GM19351 (cell line): ENCODE data around the gene CEBPB.
"Not testable (repeated sequence)": the region's sequence is repeated elsewhere in the genome, so short reads cannot be mapped to it uniquely, and the experiment has no call there.

Experiments used
- ATAC-seq: cut with Tn5 transposase; IDR thresholded peaks from one replicate; pipeline ENCODE4 v1.9.1; 2021; ENCODE audit warnings: mild to moderate bottlenecking, moderate library complexity; ENCODE audit not compliant: unreplicated experiment

CEBPB gene

DNA sequence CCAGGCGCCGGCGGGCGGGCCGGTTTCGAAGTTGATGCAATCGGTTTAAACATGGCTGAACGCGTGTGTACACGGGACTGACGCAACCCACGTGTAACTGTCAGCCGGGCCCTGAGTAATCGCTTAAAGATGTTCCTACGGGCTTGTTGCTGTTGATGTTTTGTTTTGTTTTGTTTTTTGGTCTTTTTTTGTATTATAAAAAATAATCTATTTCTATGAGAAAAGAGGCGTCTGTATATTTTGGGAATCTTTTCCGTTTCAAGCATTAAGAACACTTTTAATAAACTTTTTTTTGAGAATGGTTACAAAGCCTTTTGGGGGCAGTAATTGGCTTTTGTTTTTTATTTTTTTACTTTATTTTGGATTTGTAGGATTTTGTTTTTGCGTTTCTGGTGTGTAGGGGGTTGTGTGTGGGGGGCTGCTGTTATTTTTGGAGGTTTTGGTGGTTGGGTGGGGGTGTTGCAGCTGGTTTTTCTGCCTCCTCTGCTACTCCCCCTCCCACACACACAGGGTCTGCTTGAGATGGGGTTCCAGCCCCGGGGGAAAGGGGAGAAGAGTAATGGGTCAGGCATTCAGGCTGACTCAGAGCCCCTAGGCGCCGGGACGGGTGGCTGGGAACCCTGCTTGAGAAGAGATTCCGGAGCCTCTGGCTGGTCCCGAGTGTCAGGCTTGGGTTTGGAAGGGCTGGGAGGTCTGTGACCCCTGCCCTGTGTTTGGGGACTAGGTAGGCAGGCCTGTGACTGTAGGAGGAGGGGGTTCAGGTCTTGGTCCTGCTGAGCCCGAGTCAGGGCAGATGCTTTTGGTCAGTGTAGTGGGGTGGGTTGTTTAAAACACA is 2.0 kb downstream of the CEBPB start:
- ATAC-seq, result no peak

DNA sequence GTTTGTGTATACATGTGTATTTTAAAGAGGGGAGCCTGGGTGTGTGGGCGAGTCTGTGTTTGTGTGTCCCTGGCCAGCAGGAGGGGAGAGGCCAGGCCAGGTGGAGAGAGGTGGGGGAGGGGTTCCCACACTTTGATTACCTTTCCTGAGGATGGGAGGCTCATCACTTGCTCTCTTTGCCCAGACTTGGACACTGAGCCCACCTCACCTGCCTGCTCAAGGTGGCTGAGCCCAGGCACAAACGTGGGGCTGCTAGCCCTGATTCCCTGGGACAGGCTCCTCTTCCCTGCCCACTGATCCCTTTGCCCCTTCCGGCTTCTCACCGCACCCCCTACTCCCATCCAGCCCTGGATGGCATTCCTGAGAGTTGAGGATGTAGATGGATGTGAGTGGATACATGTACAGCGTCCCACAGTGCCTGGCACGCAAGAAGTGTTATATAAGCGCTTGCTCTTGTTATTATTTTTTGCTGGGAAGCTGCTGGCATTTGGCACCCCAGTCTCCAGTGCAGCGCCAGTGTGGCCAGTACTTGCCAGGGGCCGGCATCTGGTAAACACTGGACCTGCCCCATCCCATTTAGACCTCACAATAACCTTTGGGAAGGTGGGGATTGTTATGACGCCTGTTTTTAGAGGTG is 2.7 kb downstream of the CEBPB start:
- ATAC-seq, result no peak

DNA sequence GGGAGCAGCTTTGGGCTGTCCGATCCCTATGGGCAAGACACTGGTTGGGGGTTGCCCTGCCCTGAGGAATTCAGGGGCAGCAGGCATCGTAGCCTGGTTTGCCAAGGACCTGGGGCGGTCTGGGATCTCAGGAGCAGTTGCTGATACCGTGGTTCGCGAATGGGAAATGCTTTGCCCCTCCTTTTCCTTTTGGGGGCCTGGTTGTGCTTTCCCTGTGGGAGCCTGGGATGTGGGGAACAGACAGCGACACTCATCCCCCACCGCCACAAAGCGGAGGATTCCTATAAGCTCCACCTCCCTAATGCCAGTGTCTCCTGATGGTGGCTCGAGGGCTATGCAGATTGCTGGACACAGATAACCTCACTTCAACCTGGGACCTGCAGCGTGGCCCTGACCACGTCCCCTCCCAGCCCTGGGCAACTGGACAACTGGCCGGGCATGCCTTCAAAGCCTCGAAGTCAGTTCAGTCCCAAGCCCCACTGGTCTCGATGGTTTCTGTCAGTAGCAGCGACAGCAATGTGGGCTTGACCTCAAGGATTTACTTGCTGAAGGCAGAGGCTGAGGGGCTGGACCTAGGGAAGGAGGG is 3.3 kb downstream of the CEBPB start:
- no peak for ATAC-seq

DNA sequence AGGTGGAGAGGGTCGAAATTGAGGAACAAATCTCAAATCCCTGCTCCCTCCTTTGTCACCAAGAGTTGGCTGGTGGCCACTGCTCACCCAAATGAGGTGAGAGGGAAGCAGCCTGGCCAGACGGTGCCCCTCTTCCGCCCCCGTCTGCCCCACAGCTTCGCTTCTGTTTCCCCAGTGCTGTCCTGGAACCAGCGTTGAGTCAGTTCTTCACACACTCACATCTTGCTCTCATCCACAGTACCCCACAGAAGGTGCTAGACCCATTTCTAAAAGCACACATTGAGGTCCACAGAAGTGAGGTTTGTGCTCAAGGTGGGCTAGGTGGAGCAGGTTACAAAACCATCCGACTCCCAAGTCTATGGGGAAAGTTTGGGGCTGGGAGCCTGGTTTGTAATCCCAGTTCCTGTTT is 3.8 kb downstream of the CEBPB start:
- no peak for ATAC-seq

DNA sequence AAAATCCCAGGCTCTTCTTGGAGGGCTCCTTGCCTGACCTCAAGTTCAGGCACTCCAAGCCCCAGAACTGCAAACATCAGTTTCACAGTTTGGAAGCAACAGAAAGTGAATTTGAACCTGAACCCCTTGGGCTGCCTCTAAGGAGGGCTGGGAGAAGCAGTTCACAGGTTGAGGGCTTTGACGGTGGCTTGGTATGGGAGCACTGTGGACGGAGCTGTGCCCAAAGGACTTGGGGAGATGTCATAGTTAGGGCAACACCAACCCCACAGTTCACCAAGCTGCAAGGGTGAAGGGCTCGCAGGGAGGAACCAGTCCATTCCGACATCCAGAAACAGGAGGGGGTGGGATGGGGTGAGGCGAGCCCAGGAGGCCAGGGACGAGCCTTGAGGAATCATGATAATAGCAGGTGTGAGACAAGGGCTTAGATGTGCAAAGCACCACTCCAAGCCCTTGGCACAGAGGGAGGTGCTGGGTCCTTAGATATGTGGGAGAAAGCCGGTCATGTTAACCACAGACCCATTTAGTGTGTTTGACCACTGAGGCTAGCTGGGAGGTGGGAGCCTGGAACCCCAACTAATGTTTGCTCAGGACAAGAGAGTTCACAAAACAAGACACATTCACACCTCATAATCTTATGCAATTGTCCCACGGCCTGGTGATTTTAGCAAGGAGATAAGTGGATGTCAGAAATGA is 4.3 kb downstream of the CEBPB start:
- ATAC-seq, result no peak

DNA sequence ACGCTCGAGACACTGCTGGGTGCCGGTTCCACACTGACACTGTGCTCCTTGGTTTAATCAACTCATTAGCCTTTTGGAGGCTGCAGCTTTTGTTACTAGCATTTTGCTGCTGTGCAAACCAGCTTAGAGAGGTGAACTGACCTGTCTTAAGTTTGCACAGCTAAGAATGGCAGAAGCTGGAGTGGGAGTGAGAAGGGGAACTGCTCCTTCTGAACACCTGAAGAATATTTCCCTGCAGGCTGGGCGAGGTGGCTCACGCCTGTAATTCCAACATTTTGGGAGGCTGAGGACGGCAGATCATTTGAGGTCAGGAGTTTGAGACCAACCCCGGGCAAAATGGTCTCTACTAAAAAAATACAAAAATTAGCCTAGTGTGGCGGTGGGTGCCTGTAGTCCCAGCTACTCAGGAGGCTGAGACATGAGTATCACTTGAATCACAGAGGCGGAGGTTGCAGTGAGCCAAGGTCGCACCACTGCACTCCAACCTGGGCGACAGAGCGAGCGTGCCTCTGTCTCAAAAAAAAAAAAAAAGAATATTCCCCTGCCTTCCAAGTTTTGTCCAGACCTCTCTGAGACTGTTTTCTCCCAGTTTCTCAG is 5.0 kb downstream of the CEBPB start:
- ATAC-seq, result no peak

DNA sequence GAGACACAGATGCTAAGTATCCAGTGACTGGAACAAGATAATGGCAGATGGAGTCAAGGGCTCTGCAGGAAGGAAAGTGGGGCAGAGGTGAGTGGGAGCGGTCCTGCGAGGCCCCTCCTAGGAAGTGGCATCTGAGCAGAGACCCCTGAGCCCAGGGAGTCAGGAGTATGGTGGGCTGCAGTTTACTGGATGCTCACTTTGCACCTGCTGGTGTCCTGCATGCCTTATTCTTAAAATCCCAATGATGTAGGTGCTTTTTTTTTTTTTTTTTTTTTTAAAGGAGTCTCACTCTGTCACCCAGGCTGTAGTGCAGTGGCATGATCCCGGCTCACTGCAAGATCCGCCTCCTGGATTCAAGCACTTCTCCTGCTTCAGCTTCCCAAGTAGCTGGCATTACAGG is 5.6 kb downstream of the CEBPB start:
- no peak for ATAC-seq

DNA sequence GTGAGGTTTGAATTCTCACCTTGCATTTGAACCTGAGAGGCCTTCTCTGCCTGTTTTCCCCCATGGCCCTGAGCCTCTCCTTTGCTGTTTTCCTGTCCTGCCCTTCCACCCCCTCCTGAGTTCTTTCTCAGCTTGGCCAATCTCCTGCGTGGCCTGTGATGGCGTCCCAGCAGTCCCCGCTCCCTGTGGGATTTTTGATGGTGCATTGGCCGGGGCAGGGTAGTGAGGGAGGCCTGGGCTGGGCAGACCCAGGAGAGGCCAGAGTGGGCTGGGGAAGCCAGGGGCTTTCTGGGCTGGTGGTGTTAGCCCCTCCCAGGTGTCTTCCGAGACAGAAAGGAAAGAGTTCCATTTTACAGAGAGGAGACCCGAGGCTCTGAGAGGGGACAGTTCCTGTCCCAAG is 6.3 kb downstream of the CEBPB start:
- no peak for ATAC-seq

DNA sequence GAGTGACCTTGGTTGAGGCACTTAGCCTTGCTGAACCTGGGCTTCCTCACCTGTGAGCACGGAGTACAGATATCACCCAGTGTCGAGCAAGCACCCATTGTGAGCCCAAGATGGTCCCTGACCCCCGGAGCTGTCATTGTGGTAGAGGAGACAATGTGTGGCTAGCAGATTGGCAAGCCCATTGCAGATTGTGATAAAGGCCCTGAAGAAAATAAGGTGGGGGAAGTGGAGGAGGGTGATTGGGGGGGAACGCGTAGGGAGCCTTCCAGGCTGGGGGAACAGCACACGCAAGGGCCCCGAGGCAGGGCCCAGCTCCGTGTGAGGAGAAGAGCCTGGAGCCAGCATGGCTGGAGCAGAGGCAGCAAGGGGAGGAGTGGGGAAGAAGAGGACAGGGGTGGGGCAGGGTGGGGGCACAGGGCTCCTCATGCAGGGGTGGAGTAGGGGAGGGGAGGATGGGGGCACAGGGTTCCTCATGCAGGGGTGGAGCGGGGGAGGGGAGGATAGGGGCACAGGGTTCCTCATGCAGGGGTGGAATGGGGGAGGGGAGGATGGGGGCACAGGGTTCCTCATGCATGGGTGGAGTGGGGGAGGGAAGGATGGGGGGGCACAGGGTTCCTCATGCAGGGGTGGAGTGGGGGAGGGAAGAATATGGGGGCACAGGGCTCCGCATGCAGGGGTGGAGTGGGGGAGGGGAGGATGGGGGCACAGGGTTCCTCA is 7.0 kb downstream of the CEBPB start:
- no peak for ATAC-seq

DNA sequence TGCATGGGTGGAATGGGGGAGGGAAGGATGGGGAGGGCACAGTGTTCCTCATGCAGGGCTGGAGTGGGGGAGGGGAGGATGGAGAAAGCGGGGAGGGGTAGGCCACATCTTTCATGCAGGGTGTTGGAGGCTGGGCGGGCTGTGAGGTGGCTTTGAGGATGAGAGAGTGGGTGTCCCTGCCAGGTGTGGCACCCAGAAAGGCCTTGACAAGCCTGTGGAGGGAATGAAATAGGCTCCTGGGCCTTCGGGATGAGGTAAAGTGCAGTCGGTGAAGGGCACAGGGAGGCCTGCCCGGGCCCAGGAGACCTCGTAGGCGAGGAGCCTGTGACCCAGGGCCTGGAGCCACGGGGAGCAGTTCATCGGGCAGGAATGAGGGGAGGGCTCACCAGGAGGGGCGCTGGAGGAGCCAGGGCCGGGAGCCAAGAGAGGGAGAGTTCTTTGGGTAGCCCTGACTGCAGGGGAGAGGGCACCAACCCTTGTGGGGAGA is 7.6 kb downstream of the CEBPB start:
- ATAC-seq, result no peak

DNA sequence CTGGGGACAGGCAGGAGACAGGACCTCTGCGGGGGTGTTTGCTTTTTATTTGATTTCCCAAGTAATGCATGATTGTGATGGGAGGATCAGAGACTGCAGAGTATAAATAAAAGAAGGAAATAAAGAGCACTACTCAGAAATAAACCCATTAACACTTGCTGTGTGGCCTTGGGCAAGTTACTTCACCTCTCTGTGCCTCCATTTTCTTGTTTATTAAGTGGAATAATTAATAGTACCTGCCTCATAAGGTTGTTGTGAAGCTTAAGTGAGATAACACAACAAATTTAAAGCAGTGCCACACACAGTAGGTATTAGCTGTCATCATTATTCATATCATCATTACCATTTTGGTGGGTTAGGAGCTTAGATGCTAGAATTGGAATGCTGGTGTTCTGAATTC is 8.1 kb downstream of the CEBPB start:
- no peak for ATAC-seq

DNA sequence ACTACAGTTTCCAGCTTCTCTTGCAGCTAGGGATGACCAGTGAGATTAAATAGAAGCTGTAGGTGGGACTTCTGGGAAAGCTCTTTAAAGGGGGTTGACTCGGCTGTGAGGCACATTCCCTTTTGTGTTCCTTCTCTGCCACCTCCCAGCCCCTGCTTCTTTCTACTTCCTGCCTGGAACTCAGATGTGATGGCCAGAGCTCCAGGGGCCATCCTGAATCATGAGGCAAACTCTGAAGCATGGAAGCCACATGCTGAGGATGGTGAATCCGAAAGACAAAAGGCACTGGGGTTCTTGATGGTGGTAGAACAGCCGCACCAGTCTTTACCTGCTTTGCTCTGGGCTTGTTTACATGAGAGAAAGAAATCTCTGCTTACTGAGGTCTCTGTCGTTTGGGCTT is 9.1 kb downstream of the CEBPB start:
- ATAC-seq, result no peak

DNA sequence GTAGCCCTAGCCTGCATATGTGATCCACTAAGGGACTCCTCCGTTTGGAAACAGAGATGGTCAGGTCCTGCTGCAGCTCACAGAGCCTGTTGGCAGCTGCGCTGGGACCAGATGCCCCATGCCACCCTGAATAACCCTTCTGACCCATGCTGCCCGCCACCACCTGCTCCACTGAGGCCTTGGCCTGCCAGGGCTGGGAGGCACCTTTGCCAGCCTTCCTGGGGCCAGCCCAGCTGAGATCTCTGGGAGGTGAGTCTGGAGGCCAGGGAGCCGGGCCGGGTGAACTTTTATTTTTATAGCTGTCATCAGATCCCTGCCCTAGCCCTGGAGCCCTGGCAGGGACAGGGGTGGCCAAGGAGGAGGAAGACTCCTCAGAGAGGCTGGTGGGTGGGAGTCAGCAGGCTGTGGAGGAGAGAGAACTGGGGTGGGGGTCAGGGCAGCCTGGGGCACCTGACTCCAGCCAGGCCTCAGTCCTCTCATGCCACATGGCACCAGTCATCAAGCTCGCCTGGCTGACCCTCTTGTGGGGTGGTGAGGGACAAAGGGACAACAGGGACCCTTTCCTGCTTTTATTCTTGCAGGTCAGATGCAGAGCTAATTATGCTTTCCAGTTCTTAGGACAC is 10.0 kb downstream of the CEBPB start:
- ATAC-seq, result no peak

DNA sequence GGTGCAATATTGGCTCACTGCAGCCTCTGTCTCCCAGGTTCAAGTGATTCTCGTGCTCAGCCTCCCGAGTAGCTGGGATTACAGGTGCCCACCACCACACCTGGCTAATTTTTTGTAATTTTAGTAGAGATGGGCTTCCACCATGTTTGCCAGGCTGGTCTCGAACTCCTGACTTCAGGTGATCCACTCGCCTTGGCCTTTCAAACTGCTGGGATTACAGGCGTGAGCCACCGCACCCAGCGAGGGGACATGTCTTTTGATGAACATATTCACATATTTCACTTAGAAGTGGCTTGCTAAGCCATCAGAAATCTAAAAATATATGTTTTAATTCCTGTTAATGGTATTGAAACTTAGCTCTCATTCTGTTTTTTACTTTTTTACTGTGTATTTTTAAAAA is 11.1 kb downstream of the CEBPB start:
- ATAC-seq, result not testable (repeated sequence)

DNA sequence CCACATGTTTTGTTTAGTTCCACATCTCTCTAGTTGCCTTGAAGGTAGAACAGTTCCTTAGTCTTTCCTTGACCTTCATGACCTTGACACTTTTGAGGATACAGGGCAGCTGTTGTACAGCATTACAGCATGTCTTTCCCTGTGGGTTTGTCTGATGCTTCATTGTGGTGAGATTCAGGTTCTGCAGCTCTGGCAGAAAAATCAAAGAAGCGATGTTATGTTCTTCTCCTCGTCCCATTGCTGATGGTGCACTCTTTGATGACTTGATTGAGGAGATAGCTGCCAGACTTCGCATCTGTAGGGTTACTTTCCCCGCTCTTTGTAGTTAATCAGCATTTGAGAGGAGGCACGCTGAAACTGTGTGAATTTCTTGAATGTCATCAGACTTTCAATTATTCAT is 12.0 kb downstream of the CEBPB start:
- ATAC-seq, result no peak

DNA sequence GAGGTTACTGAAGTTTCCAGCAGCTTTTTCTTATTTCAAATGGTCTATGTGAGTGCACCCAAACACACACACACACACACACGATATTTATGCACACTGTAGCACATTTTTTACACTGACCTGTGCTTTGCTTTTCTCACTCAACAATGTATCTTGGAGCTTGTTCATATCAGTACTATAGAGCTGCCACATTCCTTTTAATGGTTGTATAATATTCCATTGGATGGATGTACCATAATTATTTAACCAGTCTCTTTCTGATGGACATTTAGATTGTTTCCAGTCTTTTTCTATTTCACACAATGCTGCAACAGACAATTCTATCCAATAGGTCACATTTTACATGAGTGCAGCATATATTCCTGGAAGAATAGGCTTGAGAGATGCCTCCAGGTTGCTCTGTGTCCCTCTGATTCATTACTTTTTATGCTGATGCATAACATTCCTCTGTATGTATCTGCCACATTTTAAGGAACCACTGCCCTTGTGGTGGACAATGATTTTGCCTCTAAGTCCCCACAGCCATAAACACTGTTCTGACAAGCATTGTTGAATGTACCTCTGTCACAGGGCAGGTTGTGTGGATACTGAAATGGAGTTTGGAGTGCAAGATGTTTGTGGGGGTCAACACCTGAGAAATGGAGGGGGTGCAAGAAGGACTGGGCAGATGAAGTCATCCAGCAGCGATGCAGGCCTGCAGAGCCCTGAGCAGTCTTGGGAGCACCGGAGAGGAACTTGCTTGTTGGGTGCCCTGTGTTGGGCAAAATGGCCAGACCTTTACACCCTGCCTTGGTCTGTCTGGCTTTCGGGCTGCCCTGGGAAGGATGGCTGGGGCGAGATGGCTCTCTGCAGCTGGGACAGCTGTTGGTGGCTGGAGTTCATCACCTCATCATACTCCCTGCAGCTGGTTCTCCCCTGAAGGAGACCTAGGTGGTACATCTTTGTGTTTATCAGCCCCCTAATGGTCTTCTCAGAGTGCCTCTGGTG is 13.6 kb downstream of the CEBPB start:
- no peak for ATAC-seq

DNA sequence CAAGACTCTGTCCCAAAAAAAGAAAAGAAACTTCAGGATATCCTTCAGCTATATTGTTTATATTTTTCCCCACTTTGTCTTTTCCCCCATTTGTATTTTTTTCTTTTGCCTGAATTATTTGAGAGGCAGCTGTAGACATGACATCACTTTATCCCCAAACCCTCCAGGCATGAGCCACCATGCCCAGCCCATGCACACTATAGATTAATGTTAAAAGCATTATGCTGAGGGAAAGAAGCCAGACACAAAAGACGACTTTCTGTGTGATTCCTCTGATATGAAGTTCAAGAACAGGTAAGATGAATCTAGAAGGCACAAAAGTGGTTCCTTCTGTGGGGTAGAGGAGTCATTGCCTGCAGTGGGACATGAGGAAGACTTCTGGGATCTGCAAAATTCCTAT is 16.4 kb downstream of the CEBPB start:
- no peak for ATAC-seq

DNA sequence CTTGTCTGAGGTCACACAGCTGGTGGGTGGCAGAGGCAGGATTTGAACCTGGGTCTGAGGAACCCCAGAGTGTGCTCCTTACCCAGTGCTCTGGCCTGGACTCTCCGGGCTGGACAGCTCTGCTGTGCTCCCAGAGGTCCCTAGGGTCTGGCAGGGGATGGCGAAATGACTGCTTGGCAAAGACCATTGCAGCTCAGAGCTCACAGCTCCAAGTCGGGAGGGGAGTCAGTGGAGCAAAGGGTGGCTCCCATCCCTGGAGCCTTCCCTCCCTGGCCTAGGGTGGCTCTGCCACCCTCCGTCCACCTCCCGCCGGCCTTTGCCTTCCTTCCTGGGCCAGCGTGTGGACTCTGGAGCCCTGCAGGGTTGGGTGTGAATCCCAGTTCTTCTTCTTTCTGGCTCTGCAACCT is 17.5 kb downstream of the CEBPB start:
- ATAC-seq, result no peak

DNA sequence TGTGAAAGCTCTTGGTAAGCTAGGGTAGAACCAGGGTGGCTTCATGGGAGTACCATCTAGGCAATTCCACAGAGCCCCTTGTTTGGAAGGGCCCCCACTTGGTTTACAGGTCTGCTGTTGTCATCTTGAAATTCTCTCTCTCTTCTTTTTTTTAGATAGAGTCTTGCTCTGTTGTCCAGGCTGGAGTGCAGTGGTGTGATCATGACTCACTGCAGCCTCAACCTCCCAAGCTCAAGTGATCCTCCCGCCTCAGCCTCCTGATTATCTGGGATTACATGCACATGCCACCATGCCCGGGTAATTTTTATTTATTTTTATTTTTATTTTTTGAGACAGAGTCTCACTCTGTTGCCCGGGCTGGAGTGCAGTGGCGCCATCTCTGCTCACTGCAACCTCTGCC is 18.2 kb downstream of the CEBPB start:
- ATAC-seq, result not testable (repeated sequence)
